Astrocyte (in vitro differentiated cells and primary cell): ENCODE results near the gene CSPG4.

Source experiments
- CTCF ChIP-seq: IDR thresholded peaks from 2 replicates; pipeline ENCODE4 v1.5.1; 2011; ENCODE audit warnings: low read depth, mild to moderate bottlenecking, inconsistent platforms, low read length, moderate library complexity; ENCODE audit not compliant: insufficient read depth
- EZH2 ChIP-seq: IDR thresholded peaks from 2 replicates; pipeline ENCODE4 v1.6.1; 2012; ENCODE audit warnings: mild to moderate bottlenecking, low read length, inconsistent platforms; ENCODE audit not compliant: insufficient read depth

GRCh38 chr15:75723847-75724660, 11.4 kb upstream of the CSPG4 start:
- TF ChIP-seq CTCF (no peak), EZH2 (no peak)
